ENCODE data around the gene CCDC182.

CCDC182 gene

DNA sequence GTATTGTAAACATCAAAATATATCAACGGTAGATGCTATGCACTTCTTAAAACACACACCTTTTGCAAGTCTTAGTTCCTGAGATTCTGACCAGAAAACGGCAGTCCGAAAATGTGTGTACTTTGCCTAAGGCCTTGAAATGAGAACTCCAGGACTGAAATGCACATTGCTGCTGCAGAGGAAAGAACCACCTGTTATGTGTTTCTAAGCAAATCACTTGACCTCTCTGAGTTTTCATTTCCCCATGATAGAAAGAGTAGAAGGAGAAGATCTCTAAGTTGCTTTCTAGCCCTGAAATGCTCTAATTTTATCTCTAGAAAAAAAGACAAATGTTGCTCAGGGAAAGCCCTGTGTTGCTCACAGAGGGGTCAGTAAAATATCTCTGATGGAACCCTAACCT lies 9.9 kb downstream of the CCDC182 start:
- no peak overlapping the region for H3K4me3 ChIP-seq (ENCODE audit: low read length)
- DNase-seq (ENCODE audit: low read depth) = no peak
- TF ChIP-seq, protein P1, sequence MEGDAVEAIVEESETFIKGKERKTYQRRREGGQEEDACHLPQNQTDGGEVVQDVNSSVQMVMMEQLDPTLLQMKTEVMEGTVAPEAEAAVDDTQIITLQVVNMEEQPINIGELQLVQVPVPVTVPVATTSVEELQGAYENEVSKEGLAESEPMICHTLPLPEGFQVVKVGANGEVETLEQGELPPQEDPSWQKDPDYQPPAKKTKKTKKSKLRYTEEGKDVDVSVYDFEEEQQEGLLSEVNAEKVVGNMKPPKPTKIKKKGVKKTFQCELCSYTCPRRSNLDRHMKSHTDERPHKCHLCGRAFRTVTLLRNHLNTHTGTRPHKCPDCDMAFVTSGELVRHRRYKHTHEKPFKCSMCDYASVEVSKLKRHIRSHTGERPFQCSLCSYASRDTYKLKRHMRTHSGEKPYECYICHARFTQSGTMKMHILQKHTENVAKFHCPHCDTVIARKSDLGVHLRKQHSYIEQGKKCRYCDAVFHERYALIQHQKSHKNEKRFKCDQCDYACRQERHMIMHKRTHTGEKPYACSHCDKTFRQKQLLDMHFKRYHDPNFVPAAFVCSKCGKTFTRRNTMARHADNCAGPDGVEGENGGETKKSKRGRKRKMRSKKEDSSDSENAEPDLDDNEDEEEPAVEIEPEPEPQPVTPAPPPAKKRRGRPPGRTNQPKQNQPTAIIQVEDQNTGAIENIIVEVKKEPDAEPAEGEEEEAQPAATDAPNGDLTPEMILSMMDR (IDR thresholded peaks at IDR 0.05; ENCODE audit: insufficient read depth, low read depth, low read length, missing control alignments) = no peak

DNA sequence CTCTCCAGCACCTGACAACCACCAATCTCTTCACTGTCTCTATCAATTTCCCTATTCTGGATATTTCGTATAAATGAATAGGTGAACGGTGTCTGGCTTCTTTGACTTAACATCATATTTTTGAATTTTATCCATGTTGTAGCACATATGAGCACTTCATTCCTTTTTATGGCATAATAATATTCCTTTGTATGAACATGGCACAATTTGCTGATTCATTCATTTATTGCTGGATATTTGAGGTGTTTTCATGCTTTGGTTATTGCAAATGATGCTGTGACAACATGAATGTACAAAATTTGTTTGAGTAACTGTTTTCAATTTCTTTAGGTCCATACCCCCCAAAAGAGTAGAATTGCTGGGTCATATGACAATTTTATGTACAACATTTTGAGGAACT lies 12.0 kb downstream of the CCDC182 start:
- H3K4me3 ChIP-seq (ENCODE audit: low read length) = no peak overlapping the region
- TF ChIP-seq, protein P1 (IDR thresholded peaks at IDR 0.05; ENCODE audit: insufficient read depth, low read depth, low read length, missing control alignments) = no peak
- DNase-seq (ENCODE audit: low read depth) = no peak

DNA sequence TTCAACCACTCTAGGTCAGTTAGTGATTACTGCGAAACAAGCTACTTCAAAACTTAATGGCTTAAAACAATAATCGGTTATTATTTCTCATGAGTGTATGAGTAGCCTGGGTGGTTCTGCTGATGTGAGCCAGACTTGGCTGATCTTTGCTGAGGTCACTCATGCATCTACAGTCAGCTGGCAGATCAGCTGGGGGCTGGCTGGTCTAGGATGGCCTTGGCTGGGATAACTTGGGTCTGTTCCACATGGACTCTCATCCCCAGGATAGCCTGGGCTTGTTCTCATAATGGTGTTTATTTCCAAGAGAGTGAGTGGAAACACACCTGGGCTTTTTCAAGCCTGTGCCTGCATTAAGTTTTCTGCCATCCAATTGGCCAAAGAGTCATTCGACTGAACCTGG lies 13.0 kb downstream of the CCDC182 start:
- no peak overlapping the region for H3K4me3 ChIP-seq (ENCODE audit: low read length)
- TF ChIP-seq, protein P1 (IDR thresholded peaks at IDR 0.05; ENCODE audit: insufficient read depth, low read depth, low read length, missing control alignments) = no peak
- DNase-seq (ENCODE audit: low read depth) = no peak

DNA sequence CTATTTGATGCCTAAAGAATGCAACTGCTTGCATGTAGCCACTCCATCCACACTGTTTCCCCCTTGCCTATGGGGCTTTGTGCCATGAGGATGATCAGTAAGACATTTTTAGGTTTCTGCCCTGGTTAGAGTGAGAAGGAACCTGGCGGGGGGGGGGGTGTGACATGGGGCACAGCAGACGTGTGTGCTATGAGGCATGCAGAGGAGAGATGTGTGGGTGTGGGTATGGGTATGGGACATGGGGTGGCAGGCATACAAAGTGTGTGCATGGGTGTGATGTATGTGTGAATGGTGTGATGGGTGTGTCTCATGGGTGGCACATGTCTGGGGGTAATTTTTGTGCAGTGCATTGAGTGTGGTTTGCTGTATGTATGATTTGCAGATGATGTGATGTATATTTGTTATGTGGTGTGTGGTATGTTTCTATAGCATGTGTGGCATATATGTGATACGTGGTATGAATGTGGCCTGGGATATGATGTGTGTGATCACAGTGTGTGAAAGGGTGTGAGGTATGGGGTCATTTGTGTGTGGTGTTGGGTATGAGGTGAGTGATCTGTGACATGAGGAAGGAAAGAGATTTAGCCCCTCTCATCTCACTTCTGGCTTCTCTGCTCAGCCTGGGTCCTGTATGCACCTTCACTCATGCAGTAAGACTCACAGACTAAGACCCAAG lies 14.9 kb downstream of the CCDC182 start:
- TF ChIP-seq, protein P1 (IDR thresholded peaks at IDR 0.05; ENCODE audit: insufficient read depth, low read depth, low read length, missing control alignments) = no peak
- no peak for DNase-seq (ENCODE audit: low read depth)
- H3K4me3 ChIP-seq (ENCODE audit: low read length) = no peak overlapping the region

DNA sequence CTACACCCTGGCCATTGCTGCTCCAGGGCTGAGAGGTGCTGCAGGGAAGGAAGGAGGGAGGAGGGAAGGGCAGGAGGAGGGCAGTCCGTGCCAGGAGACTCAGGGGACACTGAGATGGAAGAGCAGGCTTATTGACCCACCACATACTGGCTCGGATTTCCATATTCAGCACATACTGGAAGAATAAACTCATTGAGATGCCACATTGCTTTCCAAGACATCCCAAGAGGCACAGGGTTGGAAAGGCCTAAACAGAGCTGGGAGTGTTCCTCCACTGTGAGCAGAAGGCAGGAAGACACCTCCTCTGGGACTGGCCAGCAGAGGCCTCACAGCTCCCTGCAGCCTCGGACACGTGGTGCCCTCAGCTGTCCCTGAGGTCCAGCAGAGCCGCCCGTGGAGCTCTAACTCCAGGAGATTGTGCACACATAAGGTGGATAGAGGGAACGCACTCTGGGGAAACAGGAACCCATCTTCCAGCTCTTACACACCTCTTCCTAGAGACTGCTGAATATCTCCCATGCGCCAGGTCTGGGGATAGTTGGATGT lies 17.4 kb downstream of the CCDC182 start:
- TF ChIP-seq, protein P1 (IDR thresholded peaks at IDR 0.05; ENCODE audit: insufficient read depth, low read depth, low read length, missing control alignments) = no peak
- H3K4me3 ChIP-seq (ENCODE audit: low read length) = no peak overlapping the region
- no peak for DNase-seq (ENCODE audit: low read depth)

DNA sequence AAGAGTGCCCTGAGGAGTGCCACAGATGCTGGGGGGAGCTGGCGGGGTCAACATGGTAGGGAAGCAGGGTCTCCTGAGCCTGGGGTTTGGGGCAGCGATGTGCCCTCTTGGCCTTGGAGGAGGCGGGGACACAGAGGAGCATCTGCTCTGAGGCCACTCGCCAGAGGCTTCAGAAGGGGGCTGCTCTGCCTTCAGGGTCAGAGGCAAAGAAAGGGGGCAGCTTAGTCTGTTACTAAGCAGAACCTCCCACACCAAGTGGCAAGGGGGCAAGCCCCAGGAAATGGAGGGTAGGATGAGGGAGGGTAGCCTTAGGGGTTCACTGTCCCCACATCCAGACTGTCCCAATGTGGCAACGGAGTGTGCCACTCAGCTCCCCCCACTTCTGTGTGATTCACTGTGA lies 18.3 kb downstream of the CCDC182 start:
- no peak overlapping the region for H3K4me3 ChIP-seq (ENCODE audit: low read length)
- no peak for DNase-seq (ENCODE audit: low read depth)
- TF ChIP-seq, protein P1 (IDR thresholded peaks at IDR 0.05; ENCODE audit: insufficient read depth, low read depth, low read length, missing control alignments) = no peak
